Transverse colon (tissue), 4 donors: ENCODE results near the gene SLC16A9. TPM values are rescaled to one million over a fixed set of nuclear protein-coding genes. Genes with fewer than 3 reads are reported as not detected.

Source experiments
- DNase-seq: peaks from one replicate; pipeline ENCODE4 v3.0.0-alpha.2; 2019
- H3K27ac ChIP-seq, 4 donors: fragments of 200-600 bp; sonication (generic); 2 replicates each; pipeline ENCODE4 v1.5.1; 2016 to 2018; ENCODE audit warnings: inconsistent platforms in 4 of 4
- H3K27me3 ChIP-seq: fragments of 200-600 bp; sonication (generic); 2 replicates; pipeline ENCODE4 v1.5.1; 2017; ENCODE audit warnings: inconsistent platforms
- H3K36me3 ChIP-seq, 4 donors: fragments of 200-600 bp; sonication (generic); 2 replicates each; pipeline ENCODE4 v1.5.1; 2017 to 2019; ENCODE audit warnings: inconsistent platforms in 4 of 4
- H3K4me1 ChIP-seq, 4 donors: fragments of 200-600 bp; sonication (generic); 2 replicates each; pipeline ENCODE4 v1.5.1; 2017 to 2020; ENCODE audit warnings: inconsistent platforms in 4 of 4
- H3K4me3 ChIP-seq, 4 donors: fragments of 200-600 bp; sonication (generic); 1 replicate in 1 of 4; 2 replicates in 3 of 4; pipeline versions ENCODE4 v1.5.1 to v1.6.1; 2017 to 2019; ENCODE audit warnings: inconsistent platforms in 4 of 4
- H3K9me3 ChIP-seq, 2 donors: fragments of 200-600 bp; sonication (generic); 2 replicates each; pipeline ENCODE4 v1.5.1; 2017 to 2019; ENCODE audit warnings: inconsistent platforms in 2 of 2
- CTCF ChIP-seq, 5 experiments: fragments of 200-600 bp in 3 of 5; fragments of 450-650 bp in 2 of 5; sonication (generic) in 3 of 5; IDR thresholded peaks; 1 replicate in 2 of 5; 2 replicates in 3 of 5; pipeline ENCODE4 v1.5.1; 2016 to 2017; ENCODE audit warnings: antibody characterized with exemption in 5 of 5, inconsistent platforms in 3 of 5, mild to moderate bottlenecking in 2 of 5, moderate library complexity in 1 of 5
- EP300 ChIP-seq: sonication (generic); formaldehyde crosslinking; IDR thresholded peaks from one replicate; pipeline ENCODE4 v1.6.1; 2017; ENCODE audit warnings: antibody characterized with exemption, low read depth
- POLR2A ChIP-seq: fragments of 450-650 bp; IDR thresholded peaks from one replicate; pipeline ENCODE4 v1.6.1; 2016; ENCODE audit warnings: antibody characterized with exemption, mild to moderate bottlenecking, moderate library complexity
- POLR2AphosphoS5 ChIP-seq, 3 donors: sonication (generic); formaldehyde crosslinking; IDR thresholded peaks; one replicate each; pipeline ENCODE4 v1.6.1; 2016; ENCODE audit warnings: antibody characterized with exemption in 3 of 3
- WGBS, 2 donors: methylation state at CpG; one replicate each; pipeline ENCODE4 v1.1.5; 2018; ENCODE audit warnings: low coverage in 1 of 2; 5-methylcytosine and 5-hydroxymethylcytosine counted together
- in situ Hi-C, 4 donors: fragments of 200-750 bp; cut with MboI; loops; one replicate each; pipeline versions ENCODE4 v1.15.0 to v1.15.1; 2017; ENCODE audit warnings: low sequenced_read_pairs in 3 of 4, low pct_ligation_motif_present in 1 of 4, low pct_unique_long_range_greater_than_20kb in 1 of 4
- intact Hi-C: fragments of 100-400 bp; cut with DNase I; formaldehyde crosslinking; loops from one replicate; pipeline ENCODE4 v1.15.1; 2023; ENCODE audit warnings: low total_unique reads
- total RNA-seq, 4 donors: library from RNA; depleted of rRNA; stranded (reverse); fragments of >200 nt; gene quantifications; one replicate each; pipeline ENCODE4 v1.1.0, GENCODE V29; 2016

The SLC16A9 gene
- total RNA-seq, 4 donors from 2014 or later: 0.80 to 58.7 (median 15.3) TPM

GRCh38 chr10:59675812-59676211 is 33.8 kb downstream of the SLC16A9 start:
- Histone ChIP-seq H3K4me1 (peaks cover 0 to 17% (median 4%) of the 10 kb centered on the region in 4 donors), H3K27me3 (no peaks in the 10 kb centered on the region), H3K27ac (no peak overlapping the region), H3K4me3 (no peak overlapping the region), H3K9me3 (no peaks in the 10 kb centered on the region), H3K36me3 (no peaks in the 10 kb centered on the region)
- intact Hi-C loops: no loop called here
- DNase-seq: no peak
- in situ Hi-C loops: no loop called here
- 79 to 94% methylated on average over 2 of the region's 2 CpGs for WGBS, 2 donors
- TF ChIP-seq POLR2AphosphoS5 (IDR thresholded peaks at IDR 0.05) (no peak), POLR2A (no peak), EP300 (no peak), CTCF (IDR thresholded peaks at IDR 0.05) (no peak)

- Histone ChIP-seq H3K4me3 (no peak overlapping the region), H3K27ac (peak overlapping the region; percentile 48 to 64 (median 58)), H3K4me1 (peaks cover 0 to 14% (median 1%) of the 10 kb centered on the region in 4 donors), H3K36me3 (no peaks in the 10 kb centered on the region), H3K27me3 (no peaks in the 10 kb centered on the region), H3K9me3 (no peaks in the 10 kb centered on the region)
- intact Hi-C loops: no loop called here
- DNase-seq: peak; percentile 58
- in situ Hi-C loops: no loop called here
- WGBS, 2 donors: 70% methylated on average over 1 of the region's 1 CpG; no CpG with 5 or more reads in 1 of the 2 donors
- TF ChIP-seq POLR2AphosphoS5 (IDR thresholded peaks at IDR 0.05) (peak in 1 of 3 donors; percentile 49), EP300 (no peak)
Observed at GRCh38 chr10:59674215-59674836, 35.3 kb downstream of the SLC16A9 start.

GRCh38 chr10:59672150-59672875 is 37.3 kb downstream of the SLC16A9 start:
- Histone ChIP-seq H3K4me1 (peaks cover 0 to 7% (median 0%) of the 10 kb centered on the region in 4 donors), H3K9me3 (no peaks in the 10 kb centered on the region), H3K36me3 (no peaks in the 10 kb centered on the region), H3K27ac (no peak overlapping the region), H3K4me3 (no peak overlapping the region), H3K27me3 (no peaks in the 10 kb centered on the region)
- no peak for DNase-seq
- intact Hi-C loops: no loop called here
- WGBS, 2 donors: 89 to 94% methylated on average over 2 of the region's 2 CpGs
- in situ Hi-C loops: no loop called here
- no peak for TF ChIP-seq POLR2AphosphoS5 (IDR thresholded peaks at IDR 0.05)
- TF ChIP-seq CTCF (IDR thresholded peaks at IDR 0.05): no peak
- TF ChIP-seq EP300: no peak
- TF ChIP-seq POLR2A: no peak

- DNase-seq: no peak
- intact Hi-C loops: no loop called here
- in situ Hi-C loops: no loop called here
- 87 to 100% methylated on average over 1 of the region's 1 CpG for WGBS, 2 donors
- Histone ChIP-seq H3K27ac (no peak overlapping the region), H3K9me3 (no peaks in the 10 kb centered on the region), H3K4me1 (peaks cover 0 to 7% (median 0%) of the 10 kb centered on the region in 4 donors), H3K4me3 (no peak overlapping the region), H3K36me3 (no peaks in the 10 kb centered on the region), H3K27me3 (no peaks in the 10 kb centered on the region)
- no peak for TF ChIP-seq CTCF (IDR thresholded peaks at IDR 0.05)
- TF ChIP-seq POLR2A: no peak
- no peak for TF ChIP-seq EP300
- no peak for TF ChIP-seq POLR2AphosphoS5 (IDR thresholded peaks at IDR 0.05)
Observed at GRCh38 chr10:59670269-59670668, 39.4 kb downstream of the SLC16A9 start.
